Progenitor cell of endocrine pancreas (in vitro differentiated cells): ENCODE measurements around the gene SIX1. TPM values are rescaled to one million over a fixed set of nuclear protein-coding genes. Genes with fewer than 3 reads are reported as not detected.
A peak's percentile ranks its signal among the peaks of the same experiment; 100 is the strongest.

ENCODE experiments used
- DNase-seq: peaks from one replicate; pipeline ENCODE4 v3.0.0; 2021; ENCODE audit warnings: low spot score; ENCODE audit not compliant: unreplicated experiment
- H3K27ac Mint-ChIP-seq: 2 replicates; pipeline ENCODE4 v1.8.0; 2021; ENCODE audit warnings: mild to moderate bottlenecking, moderate library complexity, mixed read lengths
- H3K27me3 Mint-ChIP-seq: 2 replicates; pipeline ENCODE4 v1.8.0; 2021; ENCODE audit warnings: mixed read lengths
- H3K36me3 Mint-ChIP-seq: 2 replicates; pipeline ENCODE4 v1.8.0; 2022; ENCODE audit warnings: mixed read lengths; ENCODE audit not compliant: insufficient read depth
- H3K4me1 Mint-ChIP-seq: 2 replicates; pipeline ENCODE4 v1.8.0; 2021; ENCODE audit warnings: low read depth, mixed read lengths
- H3K4me3 Mint-ChIP-seq: 2 replicates; pipeline ENCODE4 v1.8.0; 2021; ENCODE audit warnings: low read depth, mild to moderate bottlenecking, moderate library complexity, mixed read lengths
- H3K9me3 Mint-ChIP-seq: 2 replicates; pipeline ENCODE4 v1.8.0; 2021; ENCODE audit warnings: low read depth, mixed read lengths
- CTCF ChIP-seq: fragments of 200-600 bp; sonication (generic); IDR thresholded peaks from one replicate; pipeline ENCODE4 v1.5.0; 2021; ENCODE audit warnings: antibody characterized with exemption, mild to moderate bottlenecking; ENCODE audit not compliant: unreplicated experiment
- total RNA-seq: library from RNA; stranded (reverse); gene quantifications from 2 replicates; pipeline ENCODE4 v1.2.1, GENCODE V29; 2021

Gene SIX1
- total RNA-seq, 1 donor from 2014 or later = 0.79 TPM

GRCh38 chr14:60616461-60616959 lies 32.8 kb downstream of the SIX1 start:
- H3K36me3 Mint-ChIP-seq = no peaks in the 10 kb centered on the region
- peaks cover 30% of the 10 kb centered on the region for H3K4me1 Mint-ChIP-seq
- no peak for DNase-seq
- TF ChIP-seq CTCF = no peak
- peak overlapping the region; percentile 0 for H3K4me3 Mint-ChIP-seq
- H3K9me3 Mint-ChIP-seq = no peaks in the 10 kb centered on the region
- H3K27me3 Mint-ChIP-seq = no peaks in the 10 kb centered on the region
- peak overlapping the region; percentile 16 for H3K27ac Mint-ChIP-seq

- H3K9me3 Mint-ChIP-seq = peaks cover 3% of the 10 kb centered on the region
- no peaks in the 10 kb centered on the region for H3K36me3 Mint-ChIP-seq
- no peak overlapping the region for H3K4me3 Mint-ChIP-seq
- DNase-seq = no peak
- H3K4me1 Mint-ChIP-seq = no peaks in the 10 kb centered on the region
- H3K27ac Mint-ChIP-seq = no peak overlapping the region
- H3K27me3 Mint-ChIP-seq = no peaks in the 10 kb centered on the region
- TF ChIP-seq CTCF = no peak
These were observed 47.0 kb downstream of the SIX1 start for GRCh38 chr14:60602291-60602690.

DNA sequence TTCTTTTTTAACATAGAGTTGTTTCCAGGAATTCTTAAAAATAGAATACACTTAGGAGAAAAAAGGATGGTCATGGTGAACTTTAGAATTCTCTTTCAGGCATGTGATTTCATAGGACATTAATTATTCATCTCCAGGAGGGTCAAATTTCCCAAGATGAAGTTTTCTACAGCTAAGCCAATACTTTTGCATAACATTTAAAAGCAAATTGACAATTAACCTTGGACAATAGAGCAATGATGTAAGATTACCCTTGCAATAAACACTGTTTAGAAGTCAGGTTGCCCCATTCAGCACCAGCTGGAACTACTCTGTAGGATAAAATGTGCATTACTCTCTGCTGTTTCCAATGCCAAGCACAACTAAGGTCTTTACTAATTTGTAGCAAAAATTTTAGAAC lies 49.5 kb downstream of the SIX1 start:
- no peak for TF ChIP-seq CTCF
- H3K9me3 Mint-ChIP-seq = no peaks in the 10 kb centered on the region
- no peak for DNase-seq
- no peaks in the 10 kb centered on the region for H3K27me3 Mint-ChIP-seq
- H3K36me3 Mint-ChIP-seq = no peaks in the 10 kb centered on the region
- no peak overlapping the region for H3K27ac Mint-ChIP-seq
- no peak overlapping the region for H3K4me3 Mint-ChIP-seq
- H3K4me1 Mint-ChIP-seq = no peaks in the 10 kb centered on the region

DNA sequence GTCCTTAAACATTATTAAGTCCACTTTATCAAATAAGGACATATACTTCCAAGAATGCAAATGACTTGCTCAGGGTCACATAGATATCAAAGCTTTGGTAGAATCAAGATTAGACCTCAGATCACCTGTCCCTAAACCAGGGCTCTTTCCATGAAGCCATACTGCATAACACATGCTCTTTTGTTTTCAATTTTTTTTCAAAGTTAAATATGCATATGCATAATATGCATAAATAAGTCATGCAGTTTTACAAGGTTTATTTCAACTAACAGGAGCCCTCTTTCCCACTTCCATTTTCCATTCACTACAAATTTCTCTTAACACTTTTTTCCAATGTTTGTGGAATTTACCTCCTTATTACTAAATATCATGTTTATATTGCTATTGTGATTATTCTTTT lies 53.1 kb downstream of the SIX1 start:
- TF ChIP-seq CTCF = no peak

GRCh38 chr14:60594062-60594461 lies 55.2 kb downstream of the SIX1 start:
- no peak overlapping the region for H3K4me3 Mint-ChIP-seq
- H3K27ac Mint-ChIP-seq = no peak overlapping the region
- no peaks in the 10 kb centered on the region for H3K36me3 Mint-ChIP-seq
- no peak for TF ChIP-seq CTCF
- no peaks in the 10 kb centered on the region for H3K27me3 Mint-ChIP-seq
- peaks cover 5% of the 10 kb centered on the region for H3K4me1 Mint-ChIP-seq
- DNase-seq = no peak
- no peaks in the 10 kb centered on the region for H3K9me3 Mint-ChIP-seq

More for the DNA sequence above, 53.1 kb downstream of the SIX1 start:
- DNase-seq = no peak
- H3K9me3 Mint-ChIP-seq = no peaks in the 10 kb centered on the region
- peaks cover under 1% of the 10 kb centered on the region for H3K4me1 Mint-ChIP-seq
- no peaks in the 10 kb centered on the region for H3K36me3 Mint-ChIP-seq
- H3K27me3 Mint-ChIP-seq = no peaks in the 10 kb centered on the region
- H3K4me3 Mint-ChIP-seq = no peak overlapping the region
- no peak overlapping the region for H3K27ac Mint-ChIP-seq

Other genes starting within 250 kb of the SIX1 start
- gene C14orf39, start 163.4 kb downstream of the SIX1 start, total RNA-seq = 0.73 and 1.4 TPM in 2 replicates
- gene SIX6, start 140.3 kb downstream of the SIX1 start, total RNA-seq = not detected in 2 replicates
- gene SIX4, start 74.9 kb upstream of the SIX1 start, total RNA-seq = 20.4 and 21.7 TPM in 2 replicates
- 51.1 and 54.1 TPM in 2 replicates for gene MNAT1, start 85.3 kb upstream of the SIX1 start, total RNA-seq